NCI-H2196 (cell line): Measurements from ENCODE around the gene SNRK.

Source experiments
- DNase-seq: peaks from one replicate; lab custom pipeline; 2025; ENCODE audit not compliant: unreplicated experiment; lab: John Stamatoyannopoulos, UW

SNRK gene

DNA sequence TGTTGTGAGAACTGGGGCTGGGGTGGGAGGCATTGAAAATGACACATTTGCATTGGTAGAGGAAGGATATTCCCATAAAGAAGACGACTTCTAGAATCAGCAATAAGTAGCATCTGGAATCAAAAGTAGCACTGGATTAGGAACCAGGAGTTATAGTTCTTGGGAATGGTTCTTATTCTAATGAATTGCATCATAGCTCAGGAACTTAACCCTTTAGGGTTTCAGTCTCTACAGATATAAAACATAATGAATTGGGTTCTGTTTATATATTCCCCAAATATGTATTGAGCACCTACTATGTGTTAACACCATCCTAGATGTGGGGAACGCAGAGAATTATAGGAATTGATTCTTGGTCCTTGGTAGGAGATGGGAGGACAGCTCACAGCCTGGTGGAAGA lies 16.3 kb upstream of the SNRK start:
- DNase-seq = no peak

DNA sequence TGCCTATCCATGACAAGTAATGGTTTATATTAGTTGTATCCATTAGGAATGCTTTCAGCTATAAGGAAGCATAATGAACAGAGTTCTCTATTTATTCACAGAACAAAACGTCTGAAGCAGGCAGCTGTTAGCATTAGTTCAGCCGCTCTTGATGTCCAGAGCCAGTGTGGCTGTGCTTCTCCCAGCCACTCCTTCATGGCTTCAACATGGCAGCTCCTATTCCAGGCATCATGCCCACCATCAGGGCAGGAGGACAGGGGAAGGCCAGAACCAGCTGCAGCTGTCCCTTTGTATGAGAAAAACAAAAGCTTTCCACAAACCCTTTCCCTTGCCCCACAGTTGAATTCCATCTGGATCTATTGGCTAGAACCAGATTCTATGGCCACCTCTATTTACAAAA lies 12.9 kb upstream of the SNRK start:
- no peak for DNase-seq

DNA sequence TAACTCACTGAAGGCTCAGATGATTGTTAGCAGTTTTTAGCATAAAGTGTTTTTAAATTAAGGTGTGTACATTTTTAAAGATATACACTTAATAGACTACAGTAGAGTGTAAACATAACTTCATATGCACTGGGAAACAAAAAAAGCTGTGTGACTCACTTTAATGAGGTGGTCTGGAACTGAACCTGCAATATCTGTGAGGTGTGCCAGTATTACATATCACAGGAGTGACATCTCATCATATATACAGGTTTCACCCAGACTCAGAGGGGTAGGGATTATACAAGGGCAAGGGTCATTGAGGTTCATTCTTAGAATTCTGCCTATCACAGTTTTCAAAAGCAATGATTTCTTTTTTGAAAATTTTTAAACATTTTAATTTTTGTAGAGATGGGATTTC lies 7.3 kb upstream of the SNRK start:
- no peak for DNase-seq

DNA sequence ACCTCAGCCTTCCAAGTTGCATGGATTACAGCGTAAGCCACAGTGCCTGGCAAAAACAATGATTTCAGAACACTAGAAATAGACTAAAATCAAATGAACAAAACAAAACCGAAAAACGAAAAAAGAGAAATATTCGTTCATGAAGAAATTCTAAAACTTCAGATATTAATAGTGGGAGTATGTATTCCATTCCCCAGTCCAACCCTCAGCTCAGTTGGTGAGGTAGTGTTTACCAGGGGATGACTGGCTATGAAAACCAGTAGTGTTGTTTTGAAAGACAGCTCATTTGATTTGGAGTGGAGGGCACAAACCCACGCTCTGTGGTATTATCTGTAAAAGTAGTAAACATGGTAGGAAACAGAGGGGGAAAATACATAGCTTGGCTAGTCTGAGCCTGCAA lies 6.8 kb upstream of the SNRK start:
- no peak for DNase-seq

DNA sequence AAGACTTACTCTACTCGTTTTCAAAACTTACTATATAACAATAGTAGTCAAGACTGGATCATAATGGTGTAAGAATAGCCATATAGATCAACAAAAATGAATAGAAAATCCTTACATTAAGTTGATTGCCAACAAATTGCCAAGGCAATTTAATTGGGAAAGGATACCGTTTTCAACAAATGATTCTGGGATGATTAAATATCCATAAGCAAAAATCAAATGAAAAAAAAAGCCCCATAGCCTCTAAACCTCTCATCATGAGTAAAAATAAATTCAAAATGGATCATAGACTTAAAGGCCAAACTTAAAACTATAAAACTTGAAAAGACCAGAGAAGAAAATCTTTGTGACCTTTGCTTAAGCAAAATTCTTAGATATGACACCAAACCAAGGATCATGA lies 5.3 kb upstream of the SNRK start:
- no peak for DNase-seq

DNA sequence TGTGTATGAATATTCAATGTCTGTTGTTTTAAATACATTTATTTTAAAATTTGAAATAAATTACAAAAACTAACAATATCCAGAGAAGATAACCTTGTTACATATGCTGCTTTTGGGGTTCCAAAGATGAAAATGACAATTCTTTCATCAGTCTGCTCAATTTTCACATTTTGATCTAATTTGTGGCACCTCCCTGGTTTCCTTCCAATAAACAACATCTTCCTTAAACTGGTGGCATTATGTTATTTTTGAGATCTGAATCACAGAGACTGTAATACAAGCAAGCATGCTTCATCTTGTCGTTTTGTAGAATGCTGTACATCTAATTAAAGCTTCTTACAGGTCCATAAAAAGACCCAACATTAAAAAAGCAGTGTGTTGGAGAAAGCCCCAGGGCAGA lies 2.2 kb upstream of the SNRK start:
- no peak for DNase-seq

DNA sequence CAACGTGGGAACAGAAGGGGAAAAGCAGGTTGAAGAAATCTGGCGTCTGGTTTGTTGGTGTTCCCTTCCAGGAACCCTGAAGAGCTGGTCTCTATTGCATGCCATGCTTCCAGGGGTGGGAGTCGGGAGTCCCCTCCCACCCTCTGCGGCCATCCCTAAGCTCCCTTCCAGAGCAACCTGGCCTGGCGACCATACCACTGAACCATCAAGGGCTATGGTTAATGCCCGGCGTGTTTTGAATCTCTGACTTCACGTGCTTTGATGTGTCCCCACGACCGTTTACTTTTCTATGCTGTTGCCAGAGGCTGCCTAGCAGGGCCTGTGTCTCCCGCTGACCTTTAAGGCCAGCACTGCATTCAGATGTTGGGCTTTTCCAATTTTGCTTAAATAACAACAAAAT lies 696 bp upstream of the SNRK start:
- no peak for DNase-seq

DNA sequence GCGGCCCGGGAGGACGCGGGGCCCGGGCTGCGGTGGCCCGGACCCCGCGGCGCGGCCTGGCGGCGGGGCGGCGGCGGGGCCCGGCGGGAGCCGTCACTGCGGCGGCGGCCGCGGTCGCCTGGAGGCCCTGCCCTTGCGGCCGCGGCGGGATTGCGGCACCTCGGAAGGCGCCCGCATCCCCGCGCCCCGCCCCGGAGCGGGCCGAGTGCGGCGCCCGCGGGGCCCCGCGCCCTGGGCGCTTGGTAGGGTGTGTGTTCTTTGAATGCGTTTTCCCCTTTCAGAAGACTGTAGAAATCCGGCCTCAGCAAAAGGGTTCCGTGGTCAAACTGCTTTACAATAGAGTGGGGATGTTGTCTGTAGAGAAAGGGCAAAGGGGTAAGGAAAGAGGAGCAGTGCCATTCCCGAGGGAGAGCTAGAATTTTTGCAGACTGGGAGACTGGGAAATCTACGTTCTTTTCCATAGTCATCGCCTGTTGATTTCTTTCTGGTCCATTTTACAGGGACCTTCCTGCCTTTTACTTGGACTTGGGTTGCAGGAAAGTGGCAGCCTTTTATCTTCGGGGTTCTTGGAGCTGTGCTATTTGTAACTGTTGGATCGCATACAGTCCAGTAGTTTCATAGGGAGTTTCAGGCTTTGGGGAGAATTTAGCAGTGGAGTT lies 630 bp downstream of the SNRK start:
- DNase-seq = peak; percentile 3

DNA sequence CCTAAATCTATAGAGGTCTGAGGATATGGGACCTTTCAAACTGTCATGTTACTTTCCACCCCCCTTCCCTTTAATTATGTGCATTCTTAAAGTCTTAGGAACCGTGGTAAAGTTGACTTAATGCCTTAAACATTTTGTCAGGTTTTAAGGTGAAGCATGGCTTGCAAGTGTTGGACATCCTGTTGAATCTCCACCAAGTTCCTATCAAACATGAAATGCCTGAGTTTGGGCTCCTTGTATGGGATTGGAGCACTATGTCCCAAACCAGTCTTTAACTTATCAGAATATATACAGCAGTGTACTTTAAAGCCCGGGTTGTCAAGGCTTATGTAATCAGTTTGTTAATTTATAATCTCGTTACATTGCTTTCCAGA lies 1.1 kb downstream of the SNRK start:
- DNase-seq = no peak

DNA sequence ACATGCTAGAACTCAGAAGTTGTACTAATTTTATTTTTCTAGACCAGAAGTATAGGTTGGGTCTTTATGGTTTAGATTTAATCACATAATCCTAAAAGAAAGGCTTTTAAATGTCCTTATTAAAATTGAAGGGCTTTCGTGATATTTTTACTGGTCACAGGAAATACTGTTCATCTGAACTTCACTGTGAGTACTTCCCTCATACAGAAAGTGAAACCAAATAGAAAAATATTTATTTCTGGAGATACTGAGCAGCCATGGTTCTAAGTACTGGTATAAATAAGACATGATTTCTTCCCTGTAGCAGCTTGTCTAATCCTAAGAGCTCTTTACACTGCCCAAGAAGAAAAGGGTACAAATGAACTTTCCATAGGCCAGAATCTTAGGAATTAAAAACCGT lies 2.0 kb downstream of the SNRK start:
- DNase-seq = no peak

DNA sequence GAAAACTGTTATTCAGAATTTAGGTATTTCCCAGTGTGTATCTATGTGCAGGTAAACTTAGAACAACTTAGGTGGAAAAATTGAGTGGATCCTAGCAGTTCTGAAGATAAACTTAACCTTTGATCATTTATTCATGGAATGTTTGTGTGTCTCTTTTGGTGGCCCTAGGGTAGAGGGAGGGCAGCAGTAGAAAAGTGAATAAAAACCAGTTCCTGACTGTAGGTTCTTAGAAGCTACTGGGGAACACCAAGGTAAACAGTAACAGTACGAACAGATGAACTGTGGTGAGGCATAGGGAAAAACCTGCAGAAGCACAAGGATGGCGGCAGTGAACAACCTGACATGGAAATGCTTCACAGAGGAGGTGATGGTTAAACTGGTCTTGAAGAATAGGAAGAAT lies 2.5 kb downstream of the SNRK start:
- DNase-seq = no peak

DNA sequence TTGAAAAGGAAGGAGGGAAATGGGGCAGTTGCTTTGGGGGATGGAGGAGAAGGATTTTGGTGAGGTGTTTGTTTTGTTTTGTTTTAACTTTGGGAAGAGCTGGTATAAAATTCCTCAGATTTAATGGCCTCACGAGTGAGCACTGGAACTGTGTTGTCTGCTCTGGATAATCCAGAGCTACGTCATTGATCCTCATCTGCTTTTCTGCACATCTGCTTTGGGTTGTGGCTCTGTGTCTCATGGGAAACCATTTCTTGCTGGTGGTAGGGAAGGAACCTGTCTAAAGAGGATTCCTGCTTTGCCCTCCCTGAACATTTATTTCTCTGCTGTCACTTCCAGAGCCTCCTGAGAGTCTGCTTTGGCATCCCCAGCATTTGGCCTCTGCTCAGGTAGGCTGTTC lies 3.1 kb downstream of the SNRK start:
- no peak for DNase-seq

DNA sequence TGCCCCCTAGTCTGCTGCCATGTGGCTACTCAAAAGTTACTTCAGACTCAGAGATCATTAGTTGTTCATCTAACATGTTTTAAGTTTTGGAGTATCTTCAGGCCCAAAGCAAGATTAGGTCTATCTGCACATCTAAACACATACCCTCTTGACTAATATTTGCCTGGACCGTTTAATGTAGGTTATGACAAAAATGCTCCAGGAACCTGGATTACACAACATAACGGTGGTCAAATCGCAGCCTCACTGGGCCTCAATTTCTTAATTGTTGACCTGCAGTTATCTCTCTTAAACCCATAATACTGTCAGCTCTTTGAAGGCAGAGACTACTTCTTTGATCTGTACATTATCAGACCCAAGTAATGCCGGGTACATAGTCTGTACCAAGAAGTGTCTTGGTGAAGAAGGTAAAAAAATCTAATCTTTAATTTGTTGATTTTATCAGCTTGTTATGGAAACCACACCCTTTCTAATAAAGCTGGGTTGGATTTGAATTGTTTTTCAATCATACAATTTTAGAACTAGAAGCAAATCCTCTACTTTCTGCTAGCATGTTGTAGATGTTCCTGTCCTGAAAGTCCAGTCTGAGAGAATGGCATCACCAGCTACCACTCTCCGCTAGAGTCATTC lies 3.6 kb downstream of the SNRK start:
- no peak for DNase-seq

DNA sequence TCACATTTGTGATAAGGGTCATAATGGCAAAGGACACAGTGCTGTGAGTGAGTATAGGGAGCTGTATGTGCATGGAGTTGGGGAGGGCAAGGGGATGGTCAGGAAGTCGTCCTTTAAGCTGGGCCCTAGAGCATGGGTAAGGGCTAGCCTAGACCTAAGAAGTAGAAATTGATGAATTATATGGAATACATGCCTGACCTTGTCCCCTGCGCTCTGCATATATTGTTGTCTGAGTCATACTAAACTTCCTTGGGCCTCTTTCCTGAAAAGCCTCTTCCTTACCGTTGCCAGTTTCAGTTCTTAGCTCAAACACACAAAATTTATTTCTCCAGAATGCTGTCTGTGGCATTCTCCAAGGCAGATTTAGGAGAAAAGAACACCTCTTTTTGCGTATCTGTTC lies 4.6 kb downstream of the SNRK start:
- no peak for DNase-seq

DNA sequence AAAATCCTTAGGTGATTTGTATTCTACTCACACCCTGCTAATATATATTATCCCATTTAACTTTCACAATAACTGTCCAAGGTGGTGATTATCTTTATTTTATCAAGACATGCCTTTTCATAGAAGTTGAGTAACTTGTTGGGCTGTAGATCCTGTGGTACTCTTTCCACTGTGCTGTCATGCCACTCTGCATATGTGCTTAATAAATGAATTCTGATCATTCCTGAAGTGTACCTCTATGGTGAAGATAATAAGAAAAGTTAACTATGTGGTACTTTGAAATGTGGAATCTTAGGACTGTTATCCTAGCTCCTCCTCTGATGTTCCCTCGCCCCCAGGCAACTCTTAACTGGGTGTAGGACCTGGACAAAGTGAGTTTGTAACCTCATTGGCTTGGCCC lies 5.2 kb downstream of the SNRK start:
- DNase-seq = no peak

DNA sequence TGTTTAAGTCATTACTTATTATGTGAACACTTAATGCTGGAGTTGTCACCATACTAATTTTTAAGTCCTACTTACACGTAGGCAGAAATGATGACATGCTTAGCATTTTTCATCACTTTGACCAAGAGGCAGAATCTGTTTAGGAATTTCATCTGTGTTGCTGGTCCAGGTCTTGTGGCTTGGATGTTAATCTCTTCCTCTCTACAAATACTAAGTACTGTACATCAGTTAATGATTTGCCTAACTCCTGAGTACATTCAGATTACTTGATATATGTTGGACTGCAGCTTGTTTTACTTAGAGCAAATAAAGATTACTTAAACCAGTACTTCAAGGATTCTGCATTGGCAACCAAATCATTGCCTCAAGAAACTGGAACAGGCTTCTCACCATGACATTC lies 8.6 kb downstream of the SNRK start:
- DNase-seq = no peak

DNA sequence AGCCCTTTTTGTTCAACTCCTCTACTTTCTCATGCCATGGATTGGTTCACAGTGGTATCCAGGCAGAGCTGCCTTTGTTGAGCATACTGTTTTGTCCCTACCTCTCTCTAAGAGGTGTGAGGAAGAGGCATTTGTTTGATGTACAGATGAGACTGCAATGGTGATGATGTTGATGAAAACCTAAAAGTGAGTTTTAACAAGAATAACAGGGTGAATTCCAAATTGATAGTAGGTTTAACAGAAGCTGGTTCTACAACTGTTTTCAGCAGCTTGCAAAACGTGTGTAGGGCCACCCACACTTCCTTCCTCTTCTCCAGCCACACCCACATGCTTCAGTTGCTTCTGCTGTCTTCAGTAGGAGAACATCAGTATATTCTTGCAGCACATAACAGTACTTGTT lies 10.2 kb downstream of the SNRK start:
- DNase-seq = no peak

DNA sequence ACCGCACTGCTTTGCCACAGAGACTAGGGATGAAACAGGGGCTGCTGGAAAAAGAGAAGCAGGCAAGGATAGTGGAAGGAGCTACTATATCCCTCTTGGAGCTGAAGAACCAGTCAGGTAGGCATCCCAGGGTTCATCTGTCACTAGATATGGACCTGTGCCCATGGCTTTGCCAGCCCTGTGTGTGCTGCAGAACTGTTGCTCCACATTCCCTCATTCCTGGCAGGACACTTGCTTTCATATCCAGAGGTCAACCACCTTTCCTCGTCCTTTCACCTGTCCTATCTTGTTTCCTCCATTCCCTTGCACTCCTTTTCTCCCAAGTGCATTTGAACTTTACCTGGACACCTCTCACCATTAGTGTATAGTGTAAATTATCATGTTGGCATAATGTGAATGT lies 12.0 kb downstream of the SNRK start:
- no peak for DNase-seq

DNA sequence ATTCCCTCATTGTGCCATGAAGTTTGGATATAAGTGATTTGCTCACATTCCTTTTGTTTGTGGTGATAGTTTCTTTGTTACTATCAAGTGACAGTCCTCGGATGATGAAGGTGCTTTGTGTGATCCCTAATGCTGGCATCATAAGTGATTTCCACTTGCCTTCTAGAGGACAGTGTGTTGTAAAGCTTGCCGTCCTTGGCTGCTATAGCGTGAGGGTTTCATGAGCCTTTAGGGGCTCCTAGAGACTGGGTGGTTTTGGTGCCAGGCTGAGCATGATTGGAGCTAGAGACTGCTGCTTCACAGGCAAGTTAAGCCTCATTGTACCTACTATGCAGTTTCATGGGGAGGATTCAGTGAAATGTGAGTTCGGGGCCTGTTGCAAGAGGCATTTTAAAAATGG lies 12.4 kb downstream of the SNRK start:
- no peak for DNase-seq

DNA sequence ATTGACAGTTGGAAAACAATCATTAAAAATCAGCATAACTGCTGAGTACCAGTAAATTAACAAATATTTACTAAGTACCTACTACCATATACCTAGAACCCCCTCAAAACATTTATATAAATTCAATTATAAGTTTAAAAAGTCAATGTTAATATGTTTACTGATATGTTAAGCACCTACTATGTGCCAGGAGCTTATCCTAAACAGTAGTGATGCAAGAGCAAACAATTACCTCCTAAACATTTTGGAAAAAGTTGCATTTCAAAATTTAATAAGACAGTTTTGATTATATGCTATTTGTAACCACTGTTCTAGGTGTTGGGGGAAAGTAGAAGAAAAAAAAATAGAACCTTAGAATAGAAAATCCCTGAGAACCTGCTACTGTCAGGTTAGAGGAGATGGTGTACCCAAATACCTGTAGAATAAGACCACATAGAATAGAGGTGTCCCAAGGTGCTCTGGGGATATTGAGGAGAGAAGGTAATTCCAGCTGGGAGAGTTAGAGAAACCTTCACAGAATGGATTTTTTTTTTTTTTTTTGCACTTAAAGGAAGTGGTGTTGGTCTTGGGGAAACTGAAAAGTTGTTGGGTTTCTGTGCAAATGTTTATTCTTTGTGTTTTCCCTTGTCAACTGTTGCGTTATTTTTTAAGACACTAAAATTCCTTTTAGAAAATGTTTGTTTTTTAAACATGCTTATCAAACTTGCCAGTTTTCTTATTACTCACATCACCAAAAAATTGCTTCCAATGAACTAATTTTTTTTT lies 16.0 kb downstream of the SNRK start:
- DNase-seq = no peak

DNA sequence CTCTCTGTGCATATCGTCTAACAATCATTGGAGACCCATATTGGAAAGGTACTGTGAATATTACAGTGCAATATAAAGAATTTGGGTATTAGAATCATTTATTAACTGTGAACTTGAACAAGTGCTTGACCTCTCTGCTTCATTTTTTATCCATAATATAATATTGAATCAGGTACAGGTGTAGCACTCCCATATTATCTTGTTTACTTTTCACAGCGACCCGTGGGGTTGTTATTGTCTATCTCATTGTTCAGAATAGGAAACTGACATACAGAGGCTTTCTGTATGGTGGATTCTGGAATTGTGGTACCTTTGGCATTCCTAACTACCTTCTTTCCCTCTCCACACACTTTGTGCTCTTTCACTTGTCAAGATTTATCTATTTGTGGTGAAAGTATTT lies 17.8 kb downstream of the SNRK start:
- DNase-seq = no peak

DNA sequence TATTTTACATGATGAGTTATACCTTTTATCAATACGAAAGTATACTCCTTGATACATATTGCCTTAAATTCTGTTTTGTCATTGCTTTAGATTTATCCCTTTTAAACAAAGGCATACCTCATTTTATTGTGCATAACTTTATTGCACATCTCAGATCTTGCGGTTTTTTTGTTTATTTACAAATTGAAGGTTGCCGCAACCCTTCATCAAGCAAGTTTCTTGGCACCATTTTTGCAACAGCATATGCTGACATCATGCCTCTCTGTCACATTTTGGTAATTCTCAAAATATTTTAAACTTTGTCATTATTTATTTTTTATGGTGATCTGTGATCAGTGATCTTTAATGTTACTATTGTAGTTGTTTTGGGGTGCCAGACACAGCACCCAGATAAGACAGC lies 20.9 kb downstream of the SNRK start:
- no peak for DNase-seq

DNA sequence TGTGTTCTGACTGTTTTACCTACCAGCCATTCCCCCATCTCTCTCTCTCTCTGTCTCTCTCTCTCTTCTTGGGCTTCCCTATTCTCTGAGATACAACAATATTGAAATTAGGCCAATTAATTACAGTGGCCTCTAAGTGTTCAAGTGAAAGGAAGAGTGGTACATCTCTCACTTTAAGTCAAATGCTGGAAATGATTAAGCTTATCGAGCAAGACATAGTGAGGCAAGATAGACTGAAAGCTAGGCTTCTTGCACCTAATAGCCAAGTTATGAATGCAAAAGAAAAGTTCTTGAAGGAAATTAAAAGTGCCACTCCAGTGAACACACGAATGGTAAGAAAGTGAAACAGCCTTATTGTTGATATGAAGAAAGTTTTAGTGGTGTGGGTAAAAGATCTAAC lies 21.3 kb downstream of the SNRK start:
- DNase-seq = no peak
